Lung (tissue), 12 donors: Measurements from ENCODE around the gene CCDC127. TPM values are rescaled to one million over a fixed set of nuclear protein-coding genes. Genes with fewer than 3 reads are reported as not detected.
"Not testable (repeated sequence)": the region's sequence is repeated elsewhere in the genome, so short reads cannot be mapped to it uniquely, and the experiment has no call there.

Experiments
- ATAC-seq: fragments of 200-7000 bp; cut with Tn5 transposase; one replicate; pipeline ENCODE4 v1.9.1; 2020; ENCODE audit warnings: moderate number of reproducible peaks; ENCODE audit not compliant: insufficient read depth, low FRiP score
- DNase-seq, 3 donors: peaks; one replicate each; pipeline ENCODE4 v3.0.0-alpha.2; 2013 to 2017
- H3K27ac ChIP-seq, 2 donors: one replicate each; pipeline ENCODE4 v1.5.1; 2013; ENCODE audit warnings: mild to moderate bottlenecking in 2 of 2, moderate library complexity in 2 of 2, control low read depth in 1 of 2, inconsistent platforms in 1 of 2, low read depth in 1 of 2, low read length in 1 of 2
- H3K27me3 ChIP-seq, 3 donors: one replicate each; pipeline ENCODE4 v1.5.1; 2013; ENCODE audit warnings: low read length in 2 of 3; ENCODE audit not compliant: control insufficient read depth in 3 of 3, insufficient read depth in 3 of 3
- H3K36me3 ChIP-seq, 4 donors: one replicate each; pipeline ENCODE4 v1.5.1; 2013; ENCODE audit warnings: low read length in 4 of 4, mild to moderate bottlenecking in 1 of 4, moderate library complexity in 1 of 4; ENCODE audit not compliant: control insufficient read depth in 4 of 4, insufficient read depth in 4 of 4
- H3K4me1 ChIP-seq, 5 donors: one replicate each; pipeline ENCODE4 v1.5.1; 2013; ENCODE audit warnings: low read length in 5 of 5, mild to moderate bottlenecking in 2 of 5, moderate library complexity in 1 of 5; ENCODE audit not compliant: control insufficient read depth in 5 of 5, insufficient read depth in 5 of 5
- H3K4me3 ChIP-seq: one replicate; pipeline ENCODE4 v1.5.1; 2013; ENCODE audit warnings: mild to moderate bottlenecking, control low read depth, moderate library complexity
- H3K9ac ChIP-seq, 2 donors: one replicate each; pipeline ENCODE4 v1.5.1; 2013; ENCODE audit warnings: low read length in 2 of 2, control low read depth in 1 of 2; ENCODE audit not compliant: insufficient read depth in 1 of 2
- H3K9me3 ChIP-seq, 4 donors: one replicate each; pipeline ENCODE4 v1.5.1; 2013; ENCODE audit warnings: low read length in 3 of 4, mild to moderate bottlenecking in 1 of 4, moderate library complexity in 1 of 4; ENCODE audit not compliant: control insufficient read depth in 4 of 4, insufficient read depth in 3 of 4
- WGBS, 2 donors: extraction: QIAGEN DNeasy Blood & Tissue Kit; methylation state at CpG; one replicate each; pipeline ENCODE4 v1.1.7; 2013; 5-methylcytosine and 5-hydroxymethylcytosine counted together
- polyA plus RNA-seq, 2 donors: library from polyadenylated mRNA; stranded (reverse); fragments of 200-250 nt; gene quantifications; one replicate each; pipeline ENCODE4 v1.2.1, GENCODE V29; 2013
- total RNA-seq, 2 donors: library from RNA; depleted of rRNA in 1 of 2; stranded (reverse); fragments of >200 nt in 1 of 2; gene quantifications; one replicate each; pipeline ENCODE4 v1.2.1, GENCODE V29; 2014 to 2021
- TF ChIP-seq, protein P1 (sequence below): IDR thresholded peaks from 2 replicates; pipeline ENCODE4 v1.5.1; 2012; ENCODE audit warnings: mild to moderate bottlenecking; ENCODE audit errors: control extremely low read depth, extremely low read depth
- donor health status: control.
- donor health status: control.
- donor health status: Bipolar disorder and iron deficiency.
- donor health status: healthy.
- donor health status: DM: yes; HTN: yes; CAD: no.

Gene CCDC127
- total and polyA plus RNA-seq, 4 donors = 2.1 to 6.4 (median 3.9) TPM

GRCh38 chr5:231661-232060, 13.7 kb upstream of the CCDC127 start:
- ATAC-seq (no peak), DNase-seq (no peak)
- H3K27ac ChIP-seq = no peak overlapping the region
- peaks cover 13 to 47% (median 26%) of the 10 kb centered on the region in 4 donors for H3K36me3 ChIP-seq
- H3K4me1 ChIP-seq = no peaks in the 10 kb centered on the region
- no peaks in the 10 kb centered on the region for H3K27me3 ChIP-seq
- H3K9me3 ChIP-seq = no peaks in the 10 kb centered on the region
- H3K9ac ChIP-seq = no peak overlapping the region
- no peak overlapping the region for H3K4me3 ChIP-seq
- TF ChIP-seq, protein P1, sequence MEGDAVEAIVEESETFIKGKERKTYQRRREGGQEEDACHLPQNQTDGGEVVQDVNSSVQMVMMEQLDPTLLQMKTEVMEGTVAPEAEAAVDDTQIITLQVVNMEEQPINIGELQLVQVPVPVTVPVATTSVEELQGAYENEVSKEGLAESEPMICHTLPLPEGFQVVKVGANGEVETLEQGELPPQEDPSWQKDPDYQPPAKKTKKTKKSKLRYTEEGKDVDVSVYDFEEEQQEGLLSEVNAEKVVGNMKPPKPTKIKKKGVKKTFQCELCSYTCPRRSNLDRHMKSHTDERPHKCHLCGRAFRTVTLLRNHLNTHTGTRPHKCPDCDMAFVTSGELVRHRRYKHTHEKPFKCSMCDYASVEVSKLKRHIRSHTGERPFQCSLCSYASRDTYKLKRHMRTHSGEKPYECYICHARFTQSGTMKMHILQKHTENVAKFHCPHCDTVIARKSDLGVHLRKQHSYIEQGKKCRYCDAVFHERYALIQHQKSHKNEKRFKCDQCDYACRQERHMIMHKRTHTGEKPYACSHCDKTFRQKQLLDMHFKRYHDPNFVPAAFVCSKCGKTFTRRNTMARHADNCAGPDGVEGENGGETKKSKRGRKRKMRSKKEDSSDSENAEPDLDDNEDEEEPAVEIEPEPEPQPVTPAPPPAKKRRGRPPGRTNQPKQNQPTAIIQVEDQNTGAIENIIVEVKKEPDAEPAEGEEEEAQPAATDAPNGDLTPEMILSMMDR = no peak
- WGBS, 2 donors = 85 to 87% methylated on average over 13 of the region's 13 CpGs

DNA sequence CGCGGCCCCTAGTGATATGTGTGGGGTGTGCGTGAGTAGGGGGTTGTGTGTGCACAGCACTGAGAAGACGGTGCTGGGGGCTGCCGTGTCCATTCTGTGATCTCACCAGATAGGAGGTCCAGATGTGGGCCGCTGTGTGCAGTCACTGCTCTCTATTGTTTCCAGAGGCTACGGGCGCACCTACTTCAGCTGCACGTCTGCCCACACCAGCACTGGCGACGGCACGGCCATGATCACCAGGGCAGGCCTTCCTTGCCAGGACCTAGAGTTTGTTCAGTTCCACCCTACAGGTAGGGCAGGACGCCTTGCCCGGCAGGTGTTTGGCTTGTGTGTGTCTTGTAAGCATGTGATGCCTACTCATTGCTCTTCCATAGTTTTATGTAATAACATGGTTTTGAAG, 12.8 kb upstream of the CCDC127 start:
- peaks cover 21 to 50% (median 30%) of the 10 kb centered on the region in 4 donors for H3K36me3 ChIP-seq
- H3K4me1 ChIP-seq = no peaks in the 10 kb centered on the region
- DNase-seq (no peak), ATAC-seq (no peak)
- no peaks in the 10 kb centered on the region for H3K27me3 ChIP-seq
- H3K9ac ChIP-seq = no peak overlapping the region
- no peak overlapping the region for H3K4me3 ChIP-seq
- WGBS, 2 donors = 94 to 96% methylated on average over 14 of the region's 14 CpGs
- H3K9me3 ChIP-seq = no peaks in the 10 kb centered on the region
- H3K27ac ChIP-seq = no peak overlapping the region
- TF ChIP-seq, protein P1 = no peak

GRCh38 chr5:228886-229285, 10.9 kb upstream of the CCDC127 start:
- H3K9me3 ChIP-seq = no peaks in the 10 kb centered on the region
- no peak overlapping the region for H3K4me3 ChIP-seq
- no peaks in the 10 kb centered on the region for H3K4me1 ChIP-seq
- no peaks in the 10 kb centered on the region for H3K27me3 ChIP-seq
- TF ChIP-seq, protein P1 = no peak
- ATAC-seq (no peak), DNase-seq (no peak)
- 69 to 77% methylated on average over 3 of the region's 3 CpGs for WGBS, 2 donors
- H3K27ac ChIP-seq = no peak overlapping the region
- no peak overlapping the region for H3K9ac ChIP-seq
- peaks cover 24 to 53% (median 36%) of the 10 kb centered on the region in 4 donors for H3K36me3 ChIP-seq

DNA sequence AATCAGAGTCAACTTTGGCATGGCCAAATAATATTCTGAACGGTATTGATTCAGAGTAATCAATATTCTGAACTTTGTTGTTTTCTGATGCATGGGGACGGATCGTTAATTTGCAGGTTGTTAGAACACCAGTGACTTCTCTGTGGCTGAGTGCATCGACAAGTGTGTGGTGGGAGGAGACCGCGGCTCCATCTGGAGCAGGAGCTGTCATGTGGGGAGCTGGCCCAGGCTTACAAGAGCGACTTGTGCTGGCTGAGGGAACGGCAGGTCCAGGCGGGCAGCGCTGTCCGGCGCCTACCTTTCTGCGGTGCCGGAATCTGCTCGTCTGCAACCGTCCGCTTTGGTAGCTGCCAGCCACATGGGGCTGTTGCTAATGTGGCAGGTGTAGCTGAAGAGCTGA, 9.4 kb upstream of the CCDC127 start:
- not testable (repeated sequence) for H3K4me3 ChIP-seq, DNase-seq, H3K9ac ChIP-seq, H3K9me3 ChIP-seq, ATAC-seq, H3K27ac ChIP-seq, H3K4me1 ChIP-seq, H3K27me3 ChIP-seq
- 92 to 95% methylated on average over 12 to 14 of the region's 17 CpGs for WGBS, 2 donors
- H3K36me3 ChIP-seq = peaks cover 24 to 47% (median 36%) of the 10 kb centered on the region in 4 donors
